IPS-18c (cell line): ENCODE data around the gene UTF1.
"Not testable (repeated sequence)": the region's sequence is repeated elsewhere in the genome, so short reads cannot be mapped to it uniquely, and the experiment has no call there.

ENCODE experiments used
- H3K4me3 ChIP-seq: 2 replicates; pipeline ENCODE4 v1.7.0; 2013; ENCODE audit warnings: low read depth, mild to moderate bottlenecking, low read length, moderate library complexity; ENCODE audit not compliant: insufficient read depth
- H3K9me3 ChIP-seq: one replicate; pipeline ENCODE4 v1.6.1; 2013; ENCODE audit warnings: mild to moderate bottlenecking, low read length, moderate library complexity; ENCODE audit not compliant: control insufficient read depth, insufficient read depth

Gene UTF1

GRCh38 chr10:133215586-133215985 lies 14.4 kb upstream of the UTF1 start:
- no peaks in the 10 kb centered on the region for H3K9me3 ChIP-seq
- H3K4me3 ChIP-seq = no peak overlapping the region

GRCh38 chr10:133216776-133217175 lies 13.2 kb upstream of the UTF1 start:
- no peaks in the 10 kb centered on the region for H3K9me3 ChIP-seq
- no peak overlapping the region for H3K4me3 ChIP-seq

- Histone ChIP-seq H3K9me3 (no peaks in the 10 kb centered on the region), H3K4me3 (no peak overlapping the region)
Observed at GRCh38 chr10:133217800-133218589, 12.0 kb upstream of the UTF1 start.

- Histone ChIP-seq H3K4me3 (no peak overlapping the region), H3K9me3 (no peaks in the 10 kb centered on the region)
Observed at GRCh38 chr10:133218891-133219290, 11.1 kb upstream of the UTF1 start.

- peaks cover 2% of the 10 kb centered on the region for H3K9me3 ChIP-seq
- no peak overlapping the region for H3K4me3 ChIP-seq
Observed at GRCh38 chr10:133219782-133220181, 10.2 kb upstream of the UTF1 start.

- no peak overlapping the region for H3K4me3 ChIP-seq
- H3K9me3 ChIP-seq = peaks cover 2% of the 10 kb centered on the region
Observed at GRCh38 chr10:133221331-133221730, 8.7 kb upstream of the UTF1 start.

- not testable (repeated sequence) for H3K9me3 ChIP-seq
Observed at GRCh38 chr10:133221756-133222155, 8.3 kb upstream of the UTF1 start.

GRCh38 chr10:133224076-133224475 lies 5.9 kb upstream of the UTF1 start:
- no peak overlapping the region for H3K4me3 ChIP-seq
- peaks cover 2% of the 10 kb centered on the region for H3K9me3 ChIP-seq

More at GRCh38 chr10:133221756-133222155, 8.3 kb upstream of the UTF1 start:
- H3K4me3 ChIP-seq = not testable (repeated sequence)

GRCh38 chr10:133224756-133225372 lies 5.2 kb upstream of the UTF1 start:
- H3K9me3 ChIP-seq = peaks cover 2% of the 10 kb centered on the region
- no peak overlapping the region for H3K4me3 ChIP-seq

GRCh38 chr10:133225707-133226191 lies 4.3 kb upstream of the UTF1 start:
- H3K9me3 ChIP-seq = peaks cover 2% of the 10 kb centered on the region
- H3K4me3 ChIP-seq = no peak overlapping the region

GRCh38 chr10:133226251-133226808 lies 3.7 kb upstream of the UTF1 start:
- H3K4me3 ChIP-seq = no peak overlapping the region
- peaks cover 2% of the 10 kb centered on the region for H3K9me3 ChIP-seq

- H3K9me3 ChIP-seq = peaks cover 2% of the 10 kb centered on the region
Observed at GRCh38 chr10:133227256-133227655, 2.8 kb upstream of the UTF1 start.

GRCh38 chr10:133229265-133230043 lies 563 bp upstream of the UTF1 start:
- Histone ChIP-seq H3K4me3 (peak overlapping the region; percentile 53), H3K9me3 (peaks cover under 1% of the 10 kb centered on the region)

More at GRCh38 chr10:133227256-133227655, 2.8 kb upstream of the UTF1 start:
- H3K4me3 ChIP-seq = no peak overlapping the region

GRCh38 chr10:133230387-133231195 lies 574 bp downstream of the UTF1 start:
- Histone ChIP-seq H3K4me3 (peak overlapping the region; percentile 51), H3K9me3 (peaks cover 4% of the 10 kb centered on the region)

- H3K9me3 ChIP-seq = peaks cover 4% of the 10 kb centered on the region
- H3K4me3 ChIP-seq = peak overlapping the region; percentile 51
Observed at GRCh38 chr10:133231244-133231945, 1.4 kb downstream of the UTF1 start.

- peak overlapping the region; percentile 51 for H3K4me3 ChIP-seq
- H3K9me3 ChIP-seq = peaks cover 4% of the 10 kb centered on the region
Observed at GRCh38 chr10:133231946-133232574, 2.0 kb downstream of the UTF1 start.
